ENCODE results near the gene CROCC2. TPM values are rescaled to one million over a fixed set of nuclear protein-coding genes. Genes with fewer than 3 reads are reported as not detected.

CROCC2 gene
- polyA plus RNA-seq, 1 donor (not counting 4 experiments of a cell fraction or from before 2014, with no cell fraction given), result not detected

DNA sequence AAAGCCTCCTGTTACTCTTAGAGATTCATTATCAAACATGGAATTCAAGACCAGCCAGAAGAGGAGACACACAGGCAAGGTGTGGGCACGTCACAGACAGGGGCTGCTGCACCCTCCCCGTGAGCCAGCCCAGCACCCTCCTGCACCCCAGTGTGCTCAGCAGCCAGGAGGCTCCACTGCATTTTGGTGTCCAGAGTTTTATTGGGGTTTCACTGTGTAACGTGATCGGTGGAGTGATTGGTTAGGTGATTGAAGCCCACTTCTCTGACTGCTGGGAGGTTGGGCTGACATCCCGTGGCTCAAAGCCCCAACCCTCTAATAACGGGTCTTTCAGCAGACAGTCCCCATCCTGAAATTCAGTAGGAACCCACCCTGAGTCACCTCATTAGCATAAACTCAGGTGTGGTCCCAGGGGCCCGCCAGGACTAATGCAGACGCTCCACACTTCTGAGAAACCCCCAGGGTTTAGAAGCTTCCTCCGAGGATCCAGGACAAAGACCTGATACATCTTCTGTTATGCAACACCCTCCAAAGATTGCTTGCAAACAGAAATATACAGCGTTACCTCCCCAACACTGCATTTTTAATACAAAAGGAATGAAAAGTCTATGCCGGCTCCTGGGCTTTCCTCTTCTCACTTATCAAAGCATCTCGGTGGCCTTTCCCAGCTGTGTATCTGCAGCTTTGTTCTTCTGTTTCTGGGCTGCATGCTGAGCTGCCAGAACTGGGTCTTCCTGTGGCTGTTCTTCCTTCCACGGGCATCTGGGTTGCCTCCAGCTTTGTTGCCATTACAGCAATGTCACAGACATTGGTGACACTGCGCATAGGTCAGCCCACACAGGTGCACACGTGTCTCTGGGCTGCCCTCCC, 48.5 kb downstream of the CROCC2 start:
- Histone ChIP-seq H3K79me2 (ENCODE audit: control insufficient read depth, insufficient read depth, low read length) (no peaks in the 10 kb centered on the region), H3K36me3 (ENCODE audit: control insufficient read depth in 2 of 2, extremely low read depth in 1 of 2, insufficient read depth in 2 of 2, low read length in 2 of 2) (no peaks in the 10 kb centered on the region), H3K4me2 (ENCODE audit: control insufficient read depth, extremely low read depth, insufficient read depth, low read depth, low read length) (no peak overlapping the region), H3K27ac (ENCODE audit: control insufficient read depth, insufficient read depth, low read length) (no peak overlapping the region), H4K20me1 (ENCODE audit: control insufficient read depth, extremely low read depth, insufficient read depth, low read length) (no peaks in the 10 kb centered on the region), H3K27me3 (ENCODE audit: control insufficient read depth, extremely low read depth, insufficient read depth, low read length) (peaks cover 38% of the 10 kb centered on the region), H2AFZ (ENCODE audit: control insufficient read depth, low read length) (no peak overlapping the region), H3K9me1 (ENCODE audit: control insufficient read depth, extremely low read depth, insufficient read depth, low read length) (no peaks in the 10 kb centered on the region), H3K4me1 (ENCODE audit: control insufficient read depth, extremely low read depth, insufficient read depth, low read length) (no peaks in the 10 kb centered on the region), H3K9ac (ENCODE audit: control insufficient read depth, extremely low read depth, insufficient read depth, low read length) (no peak overlapping the region), H3K9me3 (ENCODE audit: control insufficient read depth, low read depth, low read length) (no peaks in the 10 kb centered on the region), H3K4me3 (ENCODE audit: control insufficient read depth in 2 of 3, extremely low read depth in 1 of 3, insufficient read depth in 2 of 3, low read depth in 1 of 3, low read length in 3 of 3) (no peak overlapping the region)
- no peak for TF ChIP-seq CTCF (optimal IDR thresholded peaks at IDR 0.05 in 1 of 3, IDR thresholded peaks at IDR 0.05 in 1 of 3, conservative IDR thresholded peaks at IDR 0.05 in 1 of 3; ENCODE audit: extremely low read depth in 1 of 3, insufficient read depth in 2 of 3, low read length in 3 of 3)
- TF ChIP-seq EZH2 (IDR thresholded peaks at IDR 0.05; ENCODE audit: low read length), result no peak
- no peak for FAIRE-seq
- DNase-seq (ENCODE audit: low read depth, low spot score), result no peak
- dilution Hi-C loops (cut with MboI; ENCODE audit: extremely low pct_ligation_motif_present, low sequenced_read_pairs), result no loop called here

DNA sequence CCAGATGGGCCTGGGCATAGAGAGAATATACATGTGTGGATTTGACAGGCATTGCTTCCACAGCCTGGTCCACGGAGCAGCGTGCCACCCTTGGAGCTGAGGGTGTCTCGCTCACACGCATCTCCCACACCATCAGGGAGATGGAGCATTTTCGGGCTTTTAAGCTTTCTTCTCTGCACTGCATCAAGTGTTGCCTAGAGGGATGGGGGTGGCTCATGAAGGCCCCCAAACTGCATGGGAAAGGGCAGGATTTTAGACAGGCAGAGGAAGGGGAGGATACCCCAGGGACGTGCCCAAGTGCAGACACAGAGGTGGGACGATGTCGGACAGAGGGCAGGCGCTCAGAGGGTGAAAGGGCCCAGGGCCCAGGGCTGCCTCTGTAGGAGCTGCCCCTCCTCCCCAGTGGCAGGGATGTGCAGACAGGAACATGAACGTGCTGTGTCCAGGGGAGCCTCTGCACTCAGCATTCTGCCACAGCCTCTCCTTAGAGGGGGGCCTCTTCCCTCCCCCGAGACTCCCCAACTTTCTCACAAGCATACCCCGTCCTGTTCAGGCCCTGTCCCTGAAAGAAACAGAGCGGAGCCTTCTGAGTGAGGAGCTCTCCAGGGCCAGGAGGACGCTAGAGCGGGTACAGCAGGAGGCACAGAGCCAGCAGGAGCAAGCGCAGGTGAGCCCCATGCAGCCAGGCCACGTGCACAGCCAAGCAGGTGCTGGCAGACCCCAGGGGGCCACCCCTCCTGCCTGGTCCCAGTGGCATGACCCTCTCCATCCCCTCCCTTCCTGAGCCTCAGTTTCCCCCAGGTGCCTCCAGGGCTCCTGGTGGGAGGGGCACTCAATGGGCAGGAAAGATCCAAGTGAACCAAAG, 49.4 kb downstream of the CROCC2 start:
- DNase-seq (ENCODE audit: low read depth, low spot score) (no peak), FAIRE-seq (no peak)
- H3K27me3 ChIP-seq (ENCODE audit: control insufficient read depth, extremely low read depth, insufficient read depth, low read length), result peaks cover 38% of the 10 kb centered on the region
- no peaks in the 10 kb centered on the region for H3K9me3 ChIP-seq (ENCODE audit: control insufficient read depth, low read depth, low read length)
- TF ChIP-seq CTCF (optimal IDR thresholded peaks at IDR 0.05 in 1 of 3, IDR thresholded peaks at IDR 0.05 in 1 of 3, conservative IDR thresholded peaks at IDR 0.05 in 1 of 3; ENCODE audit: extremely low read depth in 1 of 3, insufficient read depth in 2 of 3, low read length in 3 of 3) (no peak), EZH2 (IDR thresholded peaks at IDR 0.05; ENCODE audit: low read length) (no peak)
- no peaks in the 10 kb centered on the region for H3K4me1 ChIP-seq (ENCODE audit: control insufficient read depth, extremely low read depth, insufficient read depth, low read length)
- dilution Hi-C loops (cut with MboI; ENCODE audit: extremely low pct_ligation_motif_present, low sequenced_read_pairs), result no loop called here
- no peaks in the 10 kb centered on the region for H3K79me2 ChIP-seq (ENCODE audit: control insufficient read depth, insufficient read depth, low read length)
- no peaks in the 10 kb centered on the region for H3K9me1 ChIP-seq (ENCODE audit: control insufficient read depth, extremely low read depth, insufficient read depth, low read length)
- H2AFZ ChIP-seq (ENCODE audit: control insufficient read depth, low read length), result no peak overlapping the region
- no peak overlapping the region for H3K9ac ChIP-seq (ENCODE audit: control insufficient read depth, extremely low read depth, insufficient read depth, low read length)
- H3K4me2 ChIP-seq (ENCODE audit: control insufficient read depth, extremely low read depth, insufficient read depth, low read depth, low read length), result no peak overlapping the region
- no peak overlapping the region for H3K27ac ChIP-seq (ENCODE audit: control insufficient read depth, insufficient read depth, low read length)
- no peaks in the 10 kb centered on the region for H4K20me1 ChIP-seq (ENCODE audit: control insufficient read depth, extremely low read depth, insufficient read depth, low read length)
- H3K4me3 ChIP-seq (ENCODE audit: control insufficient read depth in 2 of 3, extremely low read depth in 1 of 3, insufficient read depth in 2 of 3, low read depth in 1 of 3, low read length in 3 of 3), result no peak overlapping the region
- no peaks in the 10 kb centered on the region for H3K36me3 ChIP-seq (ENCODE audit: control insufficient read depth in 2 of 2, extremely low read depth in 1 of 2, insufficient read depth in 2 of 2, low read length in 2 of 2)

Data from keratinocyte (primary cell).